B cell (primary cell): ENCODE results near the gene CEMIP2. TPM values are rescaled to one million over a fixed set of nuclear protein-coding genes. Genes with fewer than 3 reads are reported as not detected.

Experiments used
- ATAC-seq: fragments of 200-7000 bp; cut with Tn5 transposase; one replicate; pipeline ENCODE4 v1.10.0; 2021; ENCODE audit warnings: low read depth, mild to moderate bottlenecking, moderate number of reproducible peaks, moderate library complexity
- CTCF ChIA-PET: fragments of 350-600 bp; sonication (Branson Sonifier 250); formaldehyde crosslinking; loops from one replicate; lab custom pipeline; 2021; ENCODE audit warnings: antibody characterized with exemption, inconsistent platforms; lab: Charles Lee
- POLR2A ChIA-PET: fragments of 350-600 bp; sonication (Branson Sonifier 250); formaldehyde crosslinking; loops from one replicate; lab custom pipeline; 2021; ENCODE audit warnings: antibody characterized with exemption; lab: Charles Lee
- DNase-seq: peaks from one replicate; pipeline ENCODE4 v3.0.0; 2013
- H2AFZ ChIP-seq: 2 replicates; pipeline ENCODE4 v1.6.1; 2012; ENCODE audit warnings: mild to moderate bottlenecking, low read depth, low read length; ENCODE audit not compliant: insufficient read depth, poor library complexity, severe bottlenecking
- H3K27ac ChIP-seq, 2 donors: 1 replicate in 1 of 2; 2 replicates in 1 of 2; pipeline ENCODE4 v1.5.1; 2012 to 2013; ENCODE audit warnings: low read length in 2 of 2, mild to moderate bottlenecking in 2 of 2, moderate library complexity in 1 of 2
- H3K27me3 ChIP-seq, 4 experiments: fragments of 200-600 bp in 1 of 4; sonication (generic) in 1 of 4; replicated peaks in 1 of 4; 1 replicate in 2 of 4; 2 replicates in 2 of 4; pipeline versions ENCODE4 v1.6.1 to v1.7.0; 2013 to 2016; ENCODE audit warnings: low read length in 3 of 4, mild to moderate bottlenecking in 2 of 4, mixed read lengths in 1 of 4, moderate library complexity in 1 of 4; ENCODE audit not compliant: insufficient read depth in 4 of 4, control insufficient read depth in 3 of 4; ENCODE audit errors: control extremely low read depth in 1 of 4
- H3K36me3 ChIP-seq, 2 experiments: replicated peaks in 1 of 2; 1 replicate in 1 of 2; 2 replicates in 1 of 2; pipeline versions ENCODE4 v1.6.1 to v1.7.1; 2013; ENCODE audit warnings: low read length in 1 of 2; ENCODE audit not compliant: insufficient read depth in 2 of 2, control insufficient read depth in 1 of 2; ENCODE audit errors: control extremely low read depth in 1 of 2, extremely low read depth in 1 of 2
- H3K4me1 ChIP-seq, 2 donors: fragments of 200-600 bp in 1 of 2; sonication (generic) in 1 of 2; 1 replicate in 1 of 2; 2 replicates in 1 of 2; pipeline versions ENCODE4 v1.5.1 to v1.6.1; 2013 to 2017; ENCODE audit warnings: low read length in 2 of 2; ENCODE audit not compliant: control insufficient read depth in 2 of 2, insufficient read depth in 2 of 2
- H3K4me2 ChIP-seq: replicated peaks from 2 replicates; pipeline ENCODE3; 2012; ENCODE audit warnings: mild to moderate bottlenecking, low read depth, low read length; ENCODE audit not compliant: poor library complexity, severe bottlenecking
- H3K4me3 ChIP-seq, 5 experiments: fragments of 200-600 bp in 1 of 5; sonication (generic) in 1 of 5; 1 replicate in 3 of 5; 2 replicates in 2 of 5; pipeline versions ENCODE4 v1.5.1 to v1.7.0; 2011 to 2016; ENCODE audit warnings: low read length in 4 of 5, mild to moderate bottlenecking in 4 of 5, low read depth in 2 of 5, control low read depth in 1 of 5, moderate library complexity in 1 of 5; ENCODE audit not compliant: insufficient read depth in 1 of 5; ENCODE audit errors: control extremely low read depth in 1 of 5, extremely low read depth in 1 of 5
- H3K79me2 ChIP-seq: fragments of 200-600 bp; sonication (generic); one replicate; pipeline ENCODE4 v1.6.0; 2016; ENCODE audit warnings: low read length; ENCODE audit not compliant: control insufficient read depth, insufficient read depth
- H3K9ac ChIP-seq: fragments of 200-600 bp; sonication (generic); 2 replicates; pipeline ENCODE4 v1.6.1; 2017; ENCODE audit warnings: mild to moderate bottlenecking, low read length, moderate library complexity
- H3K9me3 ChIP-seq, 3 donors: one replicate each; pipeline versions ENCODE4 v1.6.1 to v1.7.1; 2013; ENCODE audit warnings: low read length in 2 of 3; ENCODE audit not compliant: control insufficient read depth in 2 of 3, insufficient read depth in 1 of 3; ENCODE audit errors: control extremely low read depth in 1 of 3
- H4K20me1 ChIP-seq: 2 replicates; pipeline ENCODE4 v1.6.0; 2012; ENCODE audit warnings: mild to moderate bottlenecking, low read length; ENCODE audit not compliant: insufficient read depth, control insufficient read depth, poor library complexity, severe bottlenecking
- H3K27ac Mint-ChIP-seq: one replicate; pipeline ENCODE4 v1.8.0; 2021; ENCODE audit warnings: mixed read lengths
- H3K27me3 Mint-ChIP-seq: one replicate; pipeline ENCODE4 v1.8.0; 2021; ENCODE audit warnings: mixed read lengths
- H3K4me1 Mint-ChIP-seq: one replicate; pipeline ENCODE4 v1.8.0; 2021; ENCODE audit warnings: mixed read lengths
- H3K4me3 Mint-ChIP-seq: one replicate; pipeline ENCODE4 v1.8.0; 2021; ENCODE audit warnings: mixed read lengths
- H3K9me3 Mint-ChIP-seq: one replicate; pipeline ENCODE4 v1.8.0; 2022; ENCODE audit warnings: mixed read lengths; ENCODE audit not compliant: insufficient read depth
- EZH2 ChIP-seq: IDR thresholded peaks from 2 replicates; pipeline ENCODE4 v1.6.1; 2012; ENCODE audit warnings: borderline replicate concordance, low read depth, mild to moderate bottlenecking, moderate library complexity, low read length; ENCODE audit not compliant: insufficient read depth, poor library complexity, severe bottlenecking
- WGBS: methylation state at CpG from one replicate; pipeline ENCODE4 v1.1.5; 2013; ENCODE audit warnings: missing lambda C conversion rate; ENCODE audit not compliant: insufficient coverage; 5-methylcytosine and 5-hydroxymethylcytosine counted together
- intact Hi-C: fragments of 100-400 bp; cut with micrococcal nuclease; formaldehyde crosslinking; loops from one replicate; pipeline ENCODE4 v1.10.0; 2022
- polyA plus RNA-seq: library from polyadenylated mRNA; depleted of rRNA; stranded (reverse); fragments of >200 nt; gene quantifications from 2 replicates; pipeline ENCODE4 v1.2.3, GENCODE V29; 2012
- total RNA-seq, 2 donors: library from RNA; stranded (reverse); fragments of 120-200 nt in 1 of 2; gene quantifications; 1 replicate in 1 of 2; 2 replicates in 1 of 2; pipeline versions ENCODE4 v1.2.3 to v1.2.4, GENCODE V29; 2013 to 2022
- TF ChIP-seq, protein P1 (sequence below): fragments of 200-600 bp; IDR thresholded peaks from one replicate; pipeline ENCODE4 v1.8.0; 2022; ENCODE audit warnings: antibody characterized with exemption, mild to moderate bottlenecking

Gene CEMIP2
- total and polyA plus RNA-seq, 2 donors (not counting 1 experiment from before 2014, with no cell fraction given): 35.4 to 90.6 TPM

DNA sequence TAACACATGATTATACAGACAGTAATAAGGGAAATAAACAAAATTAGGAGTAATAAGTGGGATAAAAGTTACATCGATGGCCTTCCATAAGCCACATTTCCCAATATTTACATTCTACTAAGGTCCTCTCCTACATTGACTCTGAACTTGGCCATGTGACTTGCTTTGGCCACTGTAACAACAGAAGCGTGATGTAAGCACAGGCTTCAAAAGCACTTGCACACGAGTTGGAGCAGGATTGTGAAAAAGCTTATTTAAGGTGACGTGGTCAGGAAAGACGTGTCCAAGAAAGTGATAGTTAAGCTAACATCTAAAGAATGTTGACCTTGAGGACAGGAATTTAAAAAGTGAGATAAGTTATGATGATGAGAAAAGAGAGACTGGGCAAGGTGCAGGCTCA is 9.8 kb upstream of the CEMIP2 start:
- H2AFZ ChIP-seq: no peak overlapping the region
- CTCF ChIA-PET: interaction anchor here (1.2 to 6.8 kb wide), 6 partner anchors 9 to 247 kb away, joined by 3 to 143 read pairs (median 8); partner anchors contain the start of gene CEMIP2
- peaks cover 4% of the 10 kb centered on the region for H3K79me2 ChIP-seq
- H4K20me1 ChIP-seq: no peaks in the 10 kb centered on the region
- no peak overlapping the region for H3K4me3 ChIP-seq
- H3K27me3 ChIP-seq: no peaks in the 10 kb centered on the region
- Mint-ChIP-seq H3K4me1 (peaks cover 42% of the 10 kb centered on the region), H3K9me3 (no peaks in the 10 kb centered on the region), H3K4me3 (no peak overlapping the region), H3K27me3 (no peaks in the 10 kb centered on the region), H3K27ac (no peak overlapping the region)
- no peak overlapping the region for H3K9ac ChIP-seq
- POLR2A ChIA-PET: no interaction called here
- H3K4me2 ChIP-seq: no peak overlapping the region
- no peak for ATAC-seq
- no peaks in the 10 kb centered on the region for H3K9me3 ChIP-seq
- H3K36me3 ChIP-seq: no peaks in the 10 kb centered on the region
- peaks cover 33 to 44% of the 10 kb centered on the region in 2 donors for H3K4me1 ChIP-seq
- DNase-seq: no peak
- WGBS: 91% methylated on average over 4 of the region's 5 CpGs
- intact Hi-C loops: no loop called here
- no peak overlapping the region for H3K27ac ChIP-seq
- TF ChIP-seq EZH2: no peak
- TF ChIP-seq, protein P1, sequence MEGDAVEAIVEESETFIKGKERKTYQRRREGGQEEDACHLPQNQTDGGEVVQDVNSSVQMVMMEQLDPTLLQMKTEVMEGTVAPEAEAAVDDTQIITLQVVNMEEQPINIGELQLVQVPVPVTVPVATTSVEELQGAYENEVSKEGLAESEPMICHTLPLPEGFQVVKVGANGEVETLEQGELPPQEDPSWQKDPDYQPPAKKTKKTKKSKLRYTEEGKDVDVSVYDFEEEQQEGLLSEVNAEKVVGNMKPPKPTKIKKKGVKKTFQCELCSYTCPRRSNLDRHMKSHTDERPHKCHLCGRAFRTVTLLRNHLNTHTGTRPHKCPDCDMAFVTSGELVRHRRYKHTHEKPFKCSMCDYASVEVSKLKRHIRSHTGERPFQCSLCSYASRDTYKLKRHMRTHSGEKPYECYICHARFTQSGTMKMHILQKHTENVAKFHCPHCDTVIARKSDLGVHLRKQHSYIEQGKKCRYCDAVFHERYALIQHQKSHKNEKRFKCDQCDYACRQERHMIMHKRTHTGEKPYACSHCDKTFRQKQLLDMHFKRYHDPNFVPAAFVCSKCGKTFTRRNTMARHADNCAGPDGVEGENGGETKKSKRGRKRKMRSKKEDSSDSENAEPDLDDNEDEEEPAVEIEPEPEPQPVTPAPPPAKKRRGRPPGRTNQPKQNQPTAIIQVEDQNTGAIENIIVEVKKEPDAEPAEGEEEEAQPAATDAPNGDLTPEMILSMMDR: no peak

DNA sequence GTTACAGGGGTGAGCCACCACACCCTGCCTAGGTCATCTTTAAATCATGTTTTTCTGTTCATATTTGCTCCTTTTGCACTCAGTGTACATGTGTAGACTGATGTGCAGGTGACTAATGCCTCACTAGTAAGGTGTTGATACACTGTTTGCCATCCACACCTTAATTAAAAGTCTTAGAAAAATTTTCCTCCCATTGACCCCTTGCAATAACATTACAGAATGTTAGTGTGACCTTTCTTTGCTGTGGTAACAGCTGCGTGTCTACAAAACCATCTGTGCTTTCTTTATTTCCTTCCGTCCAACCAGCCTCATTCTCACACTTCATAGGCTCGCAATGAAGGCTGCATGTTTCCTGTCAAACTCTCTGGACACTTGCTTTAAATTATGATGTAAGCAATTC is 6.6 kb upstream of the CEMIP2 start:
- TF ChIP-seq EZH2: no peak
- TF ChIP-seq, protein P1: no peak
- no peak overlapping the region for H3K4me3 ChIP-seq
- no peaks in the 10 kb centered on the region for H3K9me3 ChIP-seq
- DNase-seq (no peak), ATAC-seq (peak; percentile 65)
- H3K36me3 ChIP-seq: no peaks in the 10 kb centered on the region
- H4K20me1 ChIP-seq: no peaks in the 10 kb centered on the region
- no peaks in the 10 kb centered on the region for H3K9me3 Mint-ChIP-seq
- H3K27ac ChIP-seq: peak overlapping the region; percentile 36 to 52
- peak overlapping the region; percentile 33 for H3K4me3 Mint-ChIP-seq
- H3K4me1 ChIP-seq: peaks cover 25 to 33% of the 10 kb centered on the region in 2 donors
- H3K4me2 ChIP-seq: peak overlapping the region; percentile 48
- peak overlapping the region; percentile 77 for H3K27ac Mint-ChIP-seq
- ChIA-PET CTCF (interaction anchor here (1.0 to 6.0 kb wide), 3 partner anchors 15 to 44 kb away, joined by 3 to 28 read pairs (median 3); no protein-coding TSS in a partner anchor), POLR2A (no interaction called here)
- H3K9ac ChIP-seq: no peak overlapping the region
- H3K79me2 ChIP-seq: peaks cover 25% of the 10 kb centered on the region
- H3K27me3 Mint-ChIP-seq: no peaks in the 10 kb centered on the region
- no peaks in the 10 kb centered on the region for H3K27me3 ChIP-seq
- H3K4me1 Mint-ChIP-seq: peaks cover 23% of the 10 kb centered on the region
- intact Hi-C loops: no loop called here
- H2AFZ ChIP-seq: peak overlapping the region; percentile 20
- 50% methylated on average over 1 of the region's 3 CpGs for WGBS
